ENCODE measurements around the gene TUBB1. TPM values are rescaled to one million over a fixed set of nuclear protein-coding genes. Genes with fewer than 3 reads are reported as not detected.

Gene TUBB1
- total RNA-seq, 4 donors from 2014 or later, result 0.19 to 0.56 (median 0.36) TPM

DNA sequence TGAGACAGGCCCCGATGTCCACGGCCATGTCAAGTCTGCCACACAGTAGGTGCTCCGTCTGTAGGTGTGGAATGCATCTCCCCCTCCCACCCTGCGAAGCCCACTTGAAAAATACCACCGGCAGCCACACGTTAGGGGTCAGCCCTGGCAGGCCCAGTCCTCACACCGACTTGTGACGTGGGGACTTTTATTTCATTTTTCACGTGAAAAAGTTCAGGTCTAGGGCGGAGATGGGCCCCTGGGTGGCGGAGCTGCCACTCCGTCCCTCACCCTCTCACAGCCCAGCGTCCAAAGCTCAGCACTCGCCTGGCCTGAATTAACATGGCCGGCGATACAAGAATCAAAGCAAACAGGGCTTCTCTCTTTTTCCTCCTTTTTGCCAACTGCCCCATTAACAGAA is 3.8 kb upstream of the TUBB1 start:
- ATAC-seq (ENCODE audit: low FRiP score), result no peak
- TF ChIP-seq CTCF (IDR thresholded peaks at IDR 0.05), result no peak
- no peak for DNase-seq (ENCODE audit: low spot score)

- ATAC-seq (ENCODE audit: low FRiP score) (no peak), DNase-seq (ENCODE audit: low spot score) (no peak)
- no peak for TF ChIP-seq CTCF (IDR thresholded peaks at IDR 0.05)
These were observed 3.2 kb upstream of the TUBB1 start for GRCh38 chr20:59015812-59016711.

DNA sequence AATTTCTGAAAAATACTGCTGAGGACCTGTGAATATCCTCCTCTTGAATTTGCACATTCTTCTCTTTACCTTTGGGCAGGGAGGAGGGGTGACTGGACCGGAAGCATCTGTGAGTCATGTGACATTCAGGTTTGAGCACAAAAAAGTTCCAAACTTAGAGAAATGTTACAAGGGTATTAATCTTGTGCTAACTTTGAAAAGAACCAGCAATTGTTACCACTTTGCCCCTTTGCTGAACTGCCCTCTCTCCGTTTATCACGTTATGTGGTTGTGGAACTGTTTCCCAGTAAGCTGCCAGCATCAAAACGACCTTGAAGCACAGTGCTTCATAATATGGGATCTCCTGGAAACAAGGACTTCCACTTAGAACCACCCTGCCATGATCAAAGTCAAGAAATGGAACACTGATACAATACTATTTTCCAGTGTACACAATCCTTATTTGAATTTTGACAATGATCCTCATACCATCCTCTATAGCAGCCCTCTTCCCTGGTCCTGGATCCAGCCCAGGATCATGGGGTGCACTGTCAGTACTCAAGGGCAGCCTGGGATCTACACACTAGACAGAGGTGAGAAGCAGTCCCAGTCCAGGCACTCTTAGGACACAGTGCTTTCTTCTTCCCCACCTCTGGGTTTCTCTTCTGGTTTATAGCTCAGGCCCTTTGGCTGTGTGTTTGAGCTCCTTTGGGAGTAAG is 2.3 kb upstream of the TUBB1 start:
- no peak for ATAC-seq (ENCODE audit: low FRiP score)
- DNase-seq (ENCODE audit: low spot score), result no peak
- TF ChIP-seq CTCF (IDR thresholded peaks at IDR 0.05), result no peak

- ATAC-seq (ENCODE audit: low FRiP score) (no peak), DNase-seq (ENCODE audit: low spot score) (no peak)
- no peak for TF ChIP-seq CTCF (IDR thresholded peaks at IDR 0.05)
These were observed 1.6 kb upstream of the TUBB1 start for GRCh38 chr20:59017493-59018231.

DNA sequence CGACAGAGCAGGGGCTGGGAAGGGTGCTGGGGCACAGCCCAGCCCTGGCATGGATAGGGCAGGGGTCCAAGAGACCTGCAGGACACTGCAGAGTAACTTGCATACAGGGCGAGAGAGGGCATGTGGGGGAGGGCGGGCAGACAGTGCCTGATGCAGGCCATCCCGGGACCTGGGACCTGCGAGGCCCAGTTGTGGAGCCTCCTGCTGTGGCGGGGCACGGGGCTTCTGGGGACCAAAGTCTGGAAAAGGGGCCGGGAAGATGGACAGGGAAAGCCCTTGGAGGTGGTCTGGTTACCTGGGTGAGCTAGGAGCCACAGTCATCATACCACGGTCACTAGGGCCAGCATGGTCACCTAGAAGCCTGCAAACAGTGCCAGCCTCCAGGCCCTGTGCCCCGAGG is 412 bp upstream of the TUBB1 start:
- no peak for TF ChIP-seq CTCF (IDR thresholded peaks at IDR 0.05)
- DNase-seq (ENCODE audit: low spot score) (no peak), ATAC-seq (ENCODE audit: low FRiP score) (no peak)

DNA sequence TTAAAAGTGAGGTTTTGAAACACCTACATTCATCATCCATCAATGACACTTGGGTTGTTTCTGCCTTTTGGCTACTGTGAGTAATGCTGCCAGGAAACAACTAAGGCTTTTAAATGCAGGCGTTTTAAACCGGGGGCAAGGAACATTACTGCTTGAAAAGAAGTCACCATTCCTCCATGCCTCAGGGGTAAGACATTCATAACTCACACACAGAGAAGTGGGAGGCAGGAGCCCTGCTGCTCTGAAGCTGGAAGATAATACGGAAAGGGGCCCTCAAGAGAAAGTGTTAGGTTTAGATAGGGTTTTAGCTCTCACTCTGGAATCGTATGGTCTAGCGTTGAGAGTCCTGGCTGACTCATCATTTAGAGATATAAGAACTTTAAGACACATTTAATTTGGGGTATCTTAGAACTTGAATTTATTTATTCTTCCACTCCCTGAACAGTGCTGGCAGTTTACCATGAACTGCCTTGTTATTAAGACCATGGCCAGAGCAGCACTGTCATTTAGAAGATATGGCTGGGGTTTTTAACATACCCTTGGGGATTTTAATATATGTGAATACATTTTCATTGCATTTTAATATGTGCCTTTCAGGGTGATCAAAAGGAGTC is 1.8 kb downstream of the TUBB1 start:
- no peak for TF ChIP-seq CTCF (IDR thresholded peaks at IDR 0.05)
- peak; percentile 73 for ATAC-seq (ENCODE audit: low FRiP score)
- no peak for DNase-seq (ENCODE audit: low spot score)

All from omental fat pad (tissue), 4 donors.